ENCODE data around the gene CACNA2D1. TPM values are rescaled to one million over a fixed set of nuclear protein-coding genes. Genes with fewer than 3 reads are reported as not detected.

The CACNA2D1 gene
- total RNA-seq, 2 experiments from 2014 or later: not detected

- H3K36me3 Mint-ChIP-seq (ENCODE audit: low read depth): no peaks in the 10 kb centered on the region
- ChIA-PET CTCF (no interaction called here), POLR2A (no interaction called here)
- H3K4me3 Mint-ChIP-seq: no peak overlapping the region
- H3K27ac Mint-ChIP-seq: no peak overlapping the region
- no peaks in the 10 kb centered on the region for H3K27me3 Mint-ChIP-seq
- H3K9me3 Mint-ChIP-seq: no peaks in the 10 kb centered on the region
- H3K4me1 Mint-ChIP-seq: no peaks in the 10 kb centered on the region
- no peak for DNase-seq
These were observed 214.4 kb downstream of the CACNA2D1 start for GRCh38 chr7:82229164-82229563.

- POLR2A ChIA-PET: no interaction called here
- no peak overlapping the region for H3K27ac Mint-ChIP-seq
These were observed 217.4 kb downstream of the CACNA2D1 start for GRCh38 chr7:82226191-82226590.

GRCh38 chr7:82224529-82224928 is 219.0 kb downstream of the CACNA2D1 start:
- Mint-ChIP-seq H3K9me3 (peaks cover 4% of the 10 kb centered on the region), H3K27ac (no peak overlapping the region), H3K36me3 (ENCODE audit: low read depth) (no peaks in the 10 kb centered on the region), H3K27me3 (no peaks in the 10 kb centered on the region), H3K4me1 (no peaks in the 10 kb centered on the region), H3K4me3 (no peak overlapping the region)
- no peak for DNase-seq
- ChIA-PET CTCF (no interaction called here), POLR2A (no interaction called here)

More at GRCh38 chr7:82226191-82226590, 217.4 kb downstream of the CACNA2D1 start:
- Mint-ChIP-seq H3K27me3 (no peaks in the 10 kb centered on the region), H3K9me3 (peaks cover 4% of the 10 kb centered on the region), H3K4me3 (no peak overlapping the region), H3K4me1 (no peaks in the 10 kb centered on the region), H3K36me3 (ENCODE audit: low read depth) (no peaks in the 10 kb centered on the region)
- CTCF ChIA-PET: no interaction called here
- no peak for DNase-seq

- Mint-ChIP-seq H3K27me3 (no peaks in the 10 kb centered on the region), H3K4me1 (no peaks in the 10 kb centered on the region), H3K36me3 (ENCODE audit: low read depth) (no peaks in the 10 kb centered on the region), H3K27ac (no peak overlapping the region), H3K4me3 (no peak overlapping the region), H3K9me3 (peaks cover 4% of the 10 kb centered on the region)
- POLR2A ChIA-PET: no interaction called here
- CTCF ChIA-PET: no interaction called here
- no peak for DNase-seq
These were observed 220.0 kb downstream of the CACNA2D1 start for GRCh38 chr7:82223580-82223979.

GRCh38 chr7:82221152-82221674 is 222.4 kb downstream of the CACNA2D1 start:
- no peak for DNase-seq
- Mint-ChIP-seq H3K36me3 (ENCODE audit: low read depth) (no peaks in the 10 kb centered on the region), H3K27me3 (no peaks in the 10 kb centered on the region), H3K4me1 (no peaks in the 10 kb centered on the region), H3K9me3 (peaks cover 4% of the 10 kb centered on the region), H3K27ac (no peak overlapping the region), H3K4me3 (no peak overlapping the region)
- ChIA-PET POLR2A (no interaction called here), CTCF (no interaction called here)

- CTCF ChIA-PET: interaction anchor here (0.7 kb wide), 1 partner anchor 112 kb away, joined by 3 read pairs; no protein-coding TSS in a partner anchor
- POLR2A ChIA-PET: no interaction called here
- no peak overlapping the region for H3K4me3 Mint-ChIP-seq
- no peaks in the 10 kb centered on the region for H3K36me3 Mint-ChIP-seq (ENCODE audit: low read depth)
- no peaks in the 10 kb centered on the region for H3K27me3 Mint-ChIP-seq
- no peak overlapping the region for H3K27ac Mint-ChIP-seq
- peaks cover 6% of the 10 kb centered on the region for H3K9me3 Mint-ChIP-seq
- H3K4me1 Mint-ChIP-seq: no peaks in the 10 kb centered on the region
- DNase-seq: no peak
These were observed 231.1 kb downstream of the CACNA2D1 start for GRCh38 chr7:82212466-82212865.

- POLR2A ChIA-PET: no interaction called here
- Mint-ChIP-seq H3K27ac (no peak overlapping the region), H3K4me1 (no peaks in the 10 kb centered on the region), H3K9me3 (peaks cover 6% of the 10 kb centered on the region), H3K4me3 (no peak overlapping the region), H3K27me3 (no peaks in the 10 kb centered on the region), H3K36me3 (ENCODE audit: low read depth) (no peaks in the 10 kb centered on the region)
- CTCF ChIA-PET: no interaction called here
- no peak for DNase-seq
These were observed 232.2 kb downstream of the CACNA2D1 start for GRCh38 chr7:82211333-82211732.

- Mint-ChIP-seq H3K27ac (no peak overlapping the region), H3K4me1 (no peaks in the 10 kb centered on the region), H3K9me3 (peaks cover 6% of the 10 kb centered on the region), H3K4me3 (no peak overlapping the region), H3K36me3 (ENCODE audit: low read depth) (no peaks in the 10 kb centered on the region), H3K27me3 (no peaks in the 10 kb centered on the region)
- no peak for DNase-seq
- POLR2A ChIA-PET: no interaction called here
- CTCF ChIA-PET: no interaction called here
These were observed 233.0 kb downstream of the CACNA2D1 start for GRCh38 chr7:82210416-82211184.

- no peak overlapping the region for H3K27ac Mint-ChIP-seq
- no peak overlapping the region for H3K4me3 Mint-ChIP-seq
- ChIA-PET CTCF (no interaction called here), POLR2A (no interaction called here)
- H3K27me3 Mint-ChIP-seq: no peaks in the 10 kb centered on the region
- no peaks in the 10 kb centered on the region for H3K36me3 Mint-ChIP-seq (ENCODE audit: low read depth)
- H3K4me1 Mint-ChIP-seq: no peaks in the 10 kb centered on the region
- H3K9me3 Mint-ChIP-seq: peaks cover 8% of the 10 kb centered on the region
- no peak for DNase-seq
These were observed 234.3 kb downstream of the CACNA2D1 start for GRCh38 chr7:82209179-82209747.

- no peak overlapping the region for H3K4me3 Mint-ChIP-seq
- H3K4me1 Mint-ChIP-seq: no peaks in the 10 kb centered on the region
- H3K27ac Mint-ChIP-seq: no peak overlapping the region
- ChIA-PET CTCF (no interaction called here), POLR2A (no interaction called here)
- H3K36me3 Mint-ChIP-seq (ENCODE audit: low read depth): no peaks in the 10 kb centered on the region
- H3K9me3 Mint-ChIP-seq: peaks cover 11% of the 10 kb centered on the region
- no peaks in the 10 kb centered on the region for H3K27me3 Mint-ChIP-seq
- no peak for DNase-seq
These were observed 238.9 kb downstream of the CACNA2D1 start for GRCh38 chr7:82204694-82205093.

GRCh38 chr7:82202965-82203364 is 240.6 kb downstream of the CACNA2D1 start:
- CTCF ChIA-PET: no interaction called here
- H3K4me1 Mint-ChIP-seq: no peaks in the 10 kb centered on the region
- no peak overlapping the region for H3K27ac Mint-ChIP-seq
- no peak overlapping the region for H3K4me3 Mint-ChIP-seq
- POLR2A ChIA-PET: no interaction called here
- peaks cover 12% of the 10 kb centered on the region for H3K9me3 Mint-ChIP-seq
- H3K36me3 Mint-ChIP-seq (ENCODE audit: low read depth): no peaks in the 10 kb centered on the region
- no peak for DNase-seq
- no peaks in the 10 kb centered on the region for H3K27me3 Mint-ChIP-seq

- peaks cover 12% of the 10 kb centered on the region for H3K9me3 Mint-ChIP-seq
- no peaks in the 10 kb centered on the region for H3K4me1 Mint-ChIP-seq
- H3K27me3 Mint-ChIP-seq: no peaks in the 10 kb centered on the region
- H3K27ac Mint-ChIP-seq: no peak overlapping the region
- no peak for DNase-seq
- no peak overlapping the region for H3K4me3 Mint-ChIP-seq
- POLR2A ChIA-PET: no interaction called here
- CTCF ChIA-PET: no interaction called here
- no peaks in the 10 kb centered on the region for H3K36me3 Mint-ChIP-seq (ENCODE audit: low read depth)
These were observed 241.5 kb downstream of the CACNA2D1 start for GRCh38 chr7:82202107-82202506.

- no peak overlapping the region for H3K27ac Mint-ChIP-seq
- CTCF ChIA-PET: no interaction called here
- H3K4me3 Mint-ChIP-seq: no peak overlapping the region
- POLR2A ChIA-PET: no interaction called here
- DNase-seq: no peak
- no peaks in the 10 kb centered on the region for H3K4me1 Mint-ChIP-seq
- H3K9me3 Mint-ChIP-seq: peaks cover 12% of the 10 kb centered on the region
- H3K36me3 Mint-ChIP-seq (ENCODE audit: low read depth): no peaks in the 10 kb centered on the region
- H3K27me3 Mint-ChIP-seq: no peaks in the 10 kb centered on the region
These were observed 243.0 kb downstream of the CACNA2D1 start for GRCh38 chr7:82200601-82201000.

GRCh38 chr7:82194016-82194643 is 249.4 kb downstream of the CACNA2D1 start:
- Mint-ChIP-seq H3K27ac (no peak overlapping the region), H3K9me3 (no peaks in the 10 kb centered on the region), H3K36me3 (ENCODE audit: low read depth) (no peaks in the 10 kb centered on the region), H3K27me3 (no peaks in the 10 kb centered on the region), H3K4me3 (no peak overlapping the region), H3K4me1 (no peaks in the 10 kb centered on the region)
- ChIA-PET CTCF (no interaction called here), POLR2A (no interaction called here)
- no peak for DNase-seq
